ENCODE data around the gene PPFIA2. TPM values are rescaled to one million over a fixed set of nuclear protein-coding genes. Genes with fewer than 3 reads are reported as not detected.

PPFIA2 gene
- total RNA-seq, 1 experiment from 2014 or later, result not detected

DNA sequence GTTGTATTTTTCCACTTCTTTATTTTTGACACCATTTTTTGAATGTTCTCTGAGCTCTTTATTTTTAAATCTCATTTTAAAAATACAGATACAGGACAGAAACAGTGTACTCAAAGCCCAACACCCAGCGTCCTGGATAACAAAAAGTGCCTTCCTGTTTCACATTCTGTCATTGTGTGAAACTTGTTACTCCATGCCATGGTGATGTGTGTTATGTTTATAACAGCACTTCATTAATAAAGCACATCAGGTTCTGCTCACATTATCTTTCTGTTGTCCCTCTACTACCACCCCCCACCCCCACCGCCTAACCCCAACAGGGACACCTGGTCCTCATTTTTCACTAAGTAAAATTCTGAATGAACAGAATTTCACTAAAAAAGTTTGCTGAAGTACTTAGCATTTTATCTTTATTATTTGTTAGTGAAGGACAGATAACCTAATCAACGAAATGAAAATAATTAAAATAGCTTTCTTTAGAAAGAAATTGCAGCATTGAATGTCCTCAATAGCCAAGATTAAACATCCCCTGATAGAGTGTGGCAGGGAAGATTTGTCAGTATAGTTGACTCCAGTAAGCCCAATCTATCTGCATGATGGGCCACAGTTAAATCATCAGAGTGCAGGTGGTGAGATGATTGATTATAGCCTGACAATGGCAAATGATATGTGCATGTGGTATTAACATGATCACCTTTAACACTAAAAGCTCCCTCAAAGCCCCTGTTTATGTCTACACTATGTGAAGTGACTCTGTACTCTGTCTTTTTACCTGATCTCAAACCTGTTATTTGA is 527.4 kb downstream of the PPFIA2 start:
- intact Hi-C loops (cut with micrococcal nuclease; ENCODE audit: unreplicated experiment), result no loop called here
- in situ Hi-C loops (cut with HindIII; ENCODE audit: low pct_unique_long_range_greater_than_20kb, low sequenced_read_pairs), result no loop called here
- DNase-seq (ENCODE audit: low read depth, low spot score), result no peak
- CTCF ChIA-PET, result no interaction called here
- H3K9me3 ChIP-seq (ENCODE audit: control insufficient read depth, insufficient read depth, low read depth, low read length), result no peaks in the 10 kb centered on the region
- no peaks in the 10 kb centered on the region for H3K4me1 ChIP-seq (ENCODE audit: control insufficient read depth, insufficient read depth, low read length)
- H3K4me3 ChIP-seq (ENCODE audit: low read depth in 2 of 2, low read length in 2 of 2), result no peak overlapping the region
- TF ChIP-seq, protein P1, sequence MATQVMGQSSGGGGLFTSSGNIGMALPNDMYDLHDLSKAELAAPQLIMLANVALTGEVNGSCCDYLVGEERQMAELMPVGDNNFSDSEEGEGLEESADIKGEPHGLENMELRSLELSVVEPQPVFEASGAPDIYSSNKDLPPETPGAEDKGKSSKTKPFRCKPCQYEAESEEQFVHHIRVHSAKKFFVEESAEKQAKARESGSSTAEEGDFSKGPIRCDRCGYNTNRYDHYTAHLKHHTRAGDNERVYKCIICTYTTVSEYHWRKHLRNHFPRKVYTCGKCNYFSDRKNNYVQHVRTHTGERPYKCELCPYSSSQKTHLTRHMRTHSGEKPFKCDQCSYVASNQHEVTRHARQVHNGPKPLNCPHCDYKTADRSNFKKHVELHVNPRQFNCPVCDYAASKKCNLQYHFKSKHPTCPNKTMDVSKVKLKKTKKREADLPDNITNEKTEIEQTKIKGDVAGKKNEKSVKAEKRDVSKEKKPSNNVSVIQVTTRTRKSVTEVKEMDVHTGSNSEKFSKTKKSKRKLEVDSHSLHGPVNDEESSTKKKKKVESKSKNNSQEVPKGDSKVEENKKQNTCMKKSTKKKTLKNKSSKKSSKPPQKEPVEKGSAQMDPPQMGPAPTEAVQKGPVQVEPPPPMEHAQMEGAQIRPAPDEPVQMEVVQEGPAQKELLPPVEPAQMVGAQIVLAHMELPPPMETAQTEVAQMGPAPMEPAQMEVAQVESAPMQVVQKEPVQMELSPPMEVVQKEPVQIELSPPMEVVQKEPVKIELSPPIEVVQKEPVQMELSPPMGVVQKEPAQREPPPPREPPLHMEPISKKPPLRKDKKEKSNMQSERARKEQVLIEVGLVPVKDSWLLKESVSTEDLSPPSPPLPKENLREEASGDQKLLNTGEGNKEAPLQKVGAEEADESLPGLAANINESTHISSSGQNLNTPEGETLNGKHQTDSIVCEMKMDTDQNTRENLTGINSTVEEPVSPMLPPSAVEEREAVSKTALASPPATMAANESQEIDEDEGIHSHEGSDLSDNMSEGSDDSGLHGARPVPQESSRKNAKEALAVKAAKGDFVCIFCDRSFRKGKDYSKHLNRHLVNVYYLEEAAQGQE (IDR thresholded peaks at IDR 0.05; ENCODE audit: insufficient read depth in 1 of 2, low read depth in 2 of 2, low read length in 1 of 2), result no peak
- TF ChIP-seq, protein P2, sequence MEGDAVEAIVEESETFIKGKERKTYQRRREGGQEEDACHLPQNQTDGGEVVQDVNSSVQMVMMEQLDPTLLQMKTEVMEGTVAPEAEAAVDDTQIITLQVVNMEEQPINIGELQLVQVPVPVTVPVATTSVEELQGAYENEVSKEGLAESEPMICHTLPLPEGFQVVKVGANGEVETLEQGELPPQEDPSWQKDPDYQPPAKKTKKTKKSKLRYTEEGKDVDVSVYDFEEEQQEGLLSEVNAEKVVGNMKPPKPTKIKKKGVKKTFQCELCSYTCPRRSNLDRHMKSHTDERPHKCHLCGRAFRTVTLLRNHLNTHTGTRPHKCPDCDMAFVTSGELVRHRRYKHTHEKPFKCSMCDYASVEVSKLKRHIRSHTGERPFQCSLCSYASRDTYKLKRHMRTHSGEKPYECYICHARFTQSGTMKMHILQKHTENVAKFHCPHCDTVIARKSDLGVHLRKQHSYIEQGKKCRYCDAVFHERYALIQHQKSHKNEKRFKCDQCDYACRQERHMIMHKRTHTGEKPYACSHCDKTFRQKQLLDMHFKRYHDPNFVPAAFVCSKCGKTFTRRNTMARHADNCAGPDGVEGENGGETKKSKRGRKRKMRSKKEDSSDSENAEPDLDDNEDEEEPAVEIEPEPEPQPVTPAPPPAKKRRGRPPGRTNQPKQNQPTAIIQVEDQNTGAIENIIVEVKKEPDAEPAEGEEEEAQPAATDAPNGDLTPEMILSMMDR (IDR thresholded peaks at IDR 0.05), result no peak
- TF ChIP-seq TCF7L2 (IDR thresholded peaks at IDR 0.05; ENCODE audit: low read depth, low read length) (no peak), POLR2AphosphoS5 (IDR thresholded peaks at IDR 0.05; ENCODE audit: low read depth, low read length) (no peak), SIN3A (IDR thresholded peaks at IDR 0.05; ENCODE audit: borderline replicate concordance, insufficient read depth, low read depth, low read length) (no peak)
- H3K27ac ChIP-seq (ENCODE audit: low read length), result no peak overlapping the region
- no peaks in the 10 kb centered on the region for H3K36me3 ChIP-seq (ENCODE audit: control insufficient read depth, insufficient read depth, low read length)
- no peaks in the 10 kb centered on the region; the same call in 1 of the 2 replicates for H3K27me3 ChIP-seq (ENCODE audit: control insufficient read depth, insufficient read depth, low read length)
- POLR2A ChIA-PET, result no interaction called here
- no peak for ATAC-seq
- BruUV-seq (replicated peaks), result no TSS peak

DNA sequence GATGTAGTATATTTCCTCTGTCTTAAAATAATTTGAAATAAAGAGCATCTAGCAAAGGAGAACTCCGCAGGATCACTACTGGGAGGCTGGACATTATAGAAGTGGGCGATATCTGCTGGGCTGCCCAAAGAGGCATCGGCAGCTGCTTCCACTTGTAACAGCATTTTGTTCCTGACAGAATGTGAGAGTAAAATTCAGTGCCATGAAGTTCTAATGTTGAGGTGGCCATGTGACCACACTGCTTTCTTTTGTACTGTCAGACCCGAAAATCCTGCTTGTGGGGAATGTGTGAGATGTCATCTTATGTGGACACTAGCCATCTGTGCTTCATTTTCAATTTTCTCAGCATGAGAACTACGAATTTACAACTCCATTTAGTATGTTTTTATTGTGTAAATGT is 529.4 kb downstream of the PPFIA2 start:
- no peak overlapping the region for H3K27ac ChIP-seq (ENCODE audit: low read length)
- ATAC-seq (no peak), DNase-seq (ENCODE audit: low read depth, low spot score) (no peak)
- H3K36me3 ChIP-seq (ENCODE audit: control insufficient read depth, insufficient read depth, low read length), result no peaks in the 10 kb centered on the region
- POLR2A ChIA-PET, result no interaction called here
- no peaks in the 10 kb centered on the region for H3K4me1 ChIP-seq (ENCODE audit: control insufficient read depth, insufficient read depth, low read length)
- TF ChIP-seq POLR2AphosphoS5 (IDR thresholded peaks at IDR 0.05; ENCODE audit: low read depth, low read length) (no peak), TCF7L2 (IDR thresholded peaks at IDR 0.05; ENCODE audit: low read depth, low read length) (no peak), SIN3A (IDR thresholded peaks at IDR 0.05; ENCODE audit: borderline replicate concordance, insufficient read depth, low read depth, low read length) (no peak)
- TF ChIP-seq, protein P2 (IDR thresholded peaks at IDR 0.05), result no peak
- TF ChIP-seq, protein P1 (IDR thresholded peaks at IDR 0.05; ENCODE audit: insufficient read depth in 1 of 2, low read depth in 2 of 2, low read length in 1 of 2), result no peak
- no peaks in the 10 kb centered on the region; the same call in 1 of the 2 replicates for H3K27me3 ChIP-seq (ENCODE audit: control insufficient read depth, insufficient read depth, low read length)
- BruUV-seq (replicated peaks), result no TSS peak
- no peaks in the 10 kb centered on the region for H3K9me3 ChIP-seq (ENCODE audit: control insufficient read depth, insufficient read depth, low read depth, low read length)
- in situ Hi-C loops (cut with HindIII; ENCODE audit: low pct_unique_long_range_greater_than_20kb, low sequenced_read_pairs), result no loop called here
- CTCF ChIA-PET, result no interaction called here
- intact Hi-C loops (cut with micrococcal nuclease; ENCODE audit: unreplicated experiment), result no loop called here
- H3K4me3 ChIP-seq (ENCODE audit: low read depth in 2 of 2, low read length in 2 of 2), result no peak overlapping the region

Measured in Panc1 (cell line).